DND-41 (cell line): ENCODE data around the gene RACK1.
"Not testable (repeated sequence)": the region's sequence is repeated elsewhere in the genome, so short reads cannot be mapped to it uniquely, and the experiment has no call there.

ENCODE experiments used
- CTCF ChIP-seq: IDR thresholded peaks from 2 replicates; pipeline ENCODE4 v1.5.1; 2012; ENCODE audit warnings: borderline replicate concordance, low read length, moderate library complexity, mild to moderate bottlenecking; ENCODE audit not compliant: poor library complexity, severe bottlenecking; ENCODE audit errors: extremely low read depth
- EZH2 ChIP-seq: IDR thresholded peaks from 3 replicates; pipeline ENCODE4 v1.6.1; 2012; ENCODE audit warnings: borderline replicate concordance, low read depth, mild to moderate bottlenecking, moderate library complexity, low read length, inconsistent platforms; ENCODE audit not compliant: severe bottlenecking

DNA sequence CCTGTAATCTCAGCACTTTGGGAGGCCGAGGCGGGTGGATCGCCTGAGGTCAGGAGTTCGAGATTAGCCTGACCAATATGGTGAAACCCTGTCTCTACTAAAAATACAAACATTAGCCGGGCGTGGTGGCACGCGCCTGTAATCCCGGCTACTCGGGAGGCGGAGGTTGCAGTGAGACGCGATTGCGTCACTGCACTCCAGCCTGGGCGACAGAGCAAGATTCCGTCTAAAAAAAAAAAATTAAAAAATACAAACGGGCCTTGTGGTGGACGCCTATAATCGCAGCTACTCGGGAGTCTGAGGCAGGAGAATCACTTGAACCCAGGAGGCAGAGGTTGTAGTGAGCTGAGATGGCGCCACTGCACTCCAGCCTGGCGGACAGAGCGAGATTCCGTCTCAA lies 34.7 kb downstream of the RACK1 start:
- TF ChIP-seq EZH2, CTCF: not testable (repeated sequence)
